GM23338 (cell line): ENCODE measurements around the gene RHBDD1. TPM values are rescaled to one million over a fixed set of nuclear protein-coding genes. Genes with fewer than 3 reads are reported as not detected.

ENCODE experiments used
- ATAC-seq: fragments of 200-7000 bp; cut with Tn5 transposase; 3 replicates; pipeline ENCODE4 v1.9.1; 2020
- DNase-seq: peaks from one replicate; pipeline ENCODE4 v3.0.0-alpha.2; 2015; ENCODE audit warnings: low spot score
- H2AFZ ChIP-seq: fragments of 200-600 bp; sonication (generic); 2 replicates; pipeline ENCODE4 v1.8.0; 2016; ENCODE audit warnings: antibody characterized with exemption, mild to moderate bottlenecking, moderate library complexity
- H3F3A ChIP-seq: fragments of 200-600 bp; sonication (generic); replicated peaks from 2 replicates; pipeline ENCODE4 v1.8.0; 2017; ENCODE audit warnings: antibody characterized with exemption, mixed run types, low read depth
- H3K27ac ChIP-seq: fragments of 200-600 bp; sonication (generic); 2 replicates; pipeline ENCODE4 v1.6.1; 2016; ENCODE audit warnings: low read depth
- H3K27me3 ChIP-seq: fragments of 200-600 bp; sonication (generic); 2 replicates; pipeline ENCODE4 v1.8.0; 2016; ENCODE audit warnings: mild to moderate bottlenecking, mixed run types, moderate library complexity; ENCODE audit not compliant: insufficient read depth
- H3K36me3 ChIP-seq: fragments of 200-600 bp; sonication (generic); 2 replicates; pipeline ENCODE4 v1.8.0; 2016; ENCODE audit warnings: mild to moderate bottlenecking; ENCODE audit not compliant: insufficient read depth
- H3K4me1 ChIP-seq: fragments of 200-600 bp; sonication (generic); 2 replicates; pipeline ENCODE4 v1.8.0; 2016; ENCODE audit warnings: mild to moderate bottlenecking, moderate library complexity; ENCODE audit not compliant: insufficient read depth
- H3K4me2 ChIP-seq: fragments of 200-600 bp; sonication (generic); 2 replicates; pipeline ENCODE4 v1.7.1; 2017; ENCODE audit warnings: mixed run types
- H3K4me3 ChIP-seq: fragments of 200-600 bp; sonication (generic); 2 replicates; pipeline ENCODE4 v1.6.1; 2016; ENCODE audit warnings: mixed run types
- H3K79me2 ChIP-seq: fragments of 200-600 bp; sonication (generic); replicated peaks from 2 replicates; pipeline ENCODE4 v1.8.0; 2017; ENCODE audit warnings: mild to moderate bottlenecking; ENCODE audit not compliant: insufficient read depth
- H3K9me2 ChIP-seq: fragments of 200-600 bp; sonication (generic); 2 replicates; pipeline ENCODE4 v1.8.0; 2017; ENCODE audit not compliant: insufficient read depth
- H4K20me1 ChIP-seq: fragments of 200-600 bp; sonication (generic); replicated peaks from 2 replicates; pipeline ENCODE4 v1.8.0; 2017; ENCODE audit warnings: mild to moderate bottlenecking; ENCODE audit not compliant: insufficient read depth
- H3K27ac Mint-ChIP-seq: 2 replicates; pipeline ENCODE4 v1.8.0; 2020; ENCODE audit warnings: inconsistent platforms, mild to moderate bottlenecking, moderate library complexity, mixed read lengths
- H3K27me3 Mint-ChIP-seq: 3 replicates; pipeline ENCODE4 v1.8.0; 2022; ENCODE audit warnings: low read depth, mild to moderate bottlenecking, moderate library complexity, mixed read lengths, inconsistent platforms; ENCODE audit not compliant: insufficient read depth, poor library complexity
- H3K36me3 Mint-ChIP-seq: 3 replicates; pipeline ENCODE4 v1.8.0; 2021; ENCODE audit warnings: low read depth, mild to moderate bottlenecking, inconsistent platforms, moderate library complexity, mixed read lengths
- H3K4me1 Mint-ChIP-seq: 3 replicates; pipeline ENCODE4 v1.8.0; 2020; ENCODE audit warnings: mild to moderate bottlenecking, inconsistent platforms, mixed read lengths
- H3K4me3 Mint-ChIP-seq: 3 replicates; pipeline ENCODE4 v1.8.0; 2021; ENCODE audit warnings: moderate library complexity, mild to moderate bottlenecking, inconsistent platforms, mixed read lengths
- H3K9me3 Mint-ChIP-seq: 3 replicates; pipeline ENCODE4 v1.8.0; 2020; ENCODE audit warnings: moderate library complexity, mild to moderate bottlenecking, inconsistent platforms, mixed read lengths
- CREB1 ChIP-seq: fragments of 250-450 bp; sonication (Bioruptor Pico); IDR thresholded peaks from 2 replicates; pipeline ENCODE4 v1.5.0; 2020; ENCODE audit warnings: low read depth, mild to moderate bottlenecking, moderate library complexity
- CTCF ChIP-seq, 2 experiments: fragments of 200-600 bp in 1 of 2; sonication (generic) in 1 of 2; conservative IDR thresholded peaks; 2 replicates each; pipeline versions ENCODE4 v1.5.1 to v1.6.1; 2016 to 2017; ENCODE audit warnings: antibody characterized with exemption in 2 of 2, low read depth in 2 of 2, mild to moderate bottlenecking in 2 of 2, moderate library complexity in 1 of 2
- EZH2 ChIP-seq: fragments of 200-600 bp; sonication (generic); IDR thresholded peaks from one replicate; pipeline ENCODE4 v1.8.0; 2017; ENCODE audit warnings: antibody characterized with exemption, mild to moderate bottlenecking, low read depth; ENCODE audit not compliant: unreplicated experiment
- EZH2phosphoT487 ChIP-seq: fragments of 200-600 bp; sonication (generic); IDR thresholded peaks from one replicate; pipeline ENCODE4 v1.8.1; 2018; ENCODE audit warnings: antibody characterized with exemption; ENCODE audit not compliant: unreplicated experiment
- JUNB ChIP-seq: IDR thresholded peaks from one replicate; pipeline ENCODE4 v1.6.1; 2016; ENCODE audit warnings: antibody characterized with exemption; ENCODE audit not compliant: unreplicated experiment
- NANOG ChIP-seq: IDR thresholded peaks from 2 replicates; pipeline ENCODE4 v1.6.1; 2016; ENCODE audit warnings: antibody characterized with exemption, borderline replicate concordance
- POLR2AphosphoS5 ChIP-seq: IDR thresholded peaks from 2 replicates; pipeline ENCODE4 v1.6.1; 2016; ENCODE audit warnings: antibody characterized with exemption, low read depth
- REST ChIP-seq: IDR thresholded peaks from one replicate; pipeline ENCODE4 v1.6.1; 2018; ENCODE audit warnings: antibody characterized with exemption; ENCODE audit not compliant: unreplicated experiment
- STAT1 ChIP-seq: IDR thresholded peaks from one replicate; pipeline ENCODE4 v1.6.1; 2016; ENCODE audit warnings: antibody characterized with exemption; ENCODE audit not compliant: unreplicated experiment
- ZNF114 ChIP-seq: fragments of 250-450 bp; sonication (Bioruptor Pico); IDR thresholded peaks from 2 replicates; pipeline ENCODE4 v1.5.0; 2020; ENCODE audit warnings: mild to moderate bottlenecking, moderate library complexity
- ZNF331 ChIP-seq: fragments of 250-450 bp; sonication (Bioruptor Pico); IDR thresholded peaks from 2 replicates; pipeline ENCODE4 v1.5.0; 2020; ENCODE audit warnings: low read depth, mild to moderate bottlenecking, moderate library complexity
- polyA plus RNA-seq: library from polyadenylated mRNA; unstranded; fragments of >200 nt; fragmentation: Nextera tagmentation; extraction: Ambion mirVana; gene quantifications from 2 replicates; pipeline ENCODE4 v1.2.1, GENCODE V29; 2016
- total RNA-seq: library from RNA; depleted of rRNA; stranded (reverse); fragments of >200 nt; shearing (Covaris generic); gene quantifications from 2 replicates; pipeline ENCODE4 v1.2.3, GENCODE V29; 2014
- TF ChIP-seq, protein P1 (sequence below): IDR thresholded peaks from 2 replicates; pipeline ENCODE4 v1.6.1; 2016; ENCODE audit warnings: antibody characterized with exemption

Gene RHBDD1
- total and polyA plus RNA-seq, 2 experiments from 2014 or later = 7.3 to 13.0 TPM

DNA sequence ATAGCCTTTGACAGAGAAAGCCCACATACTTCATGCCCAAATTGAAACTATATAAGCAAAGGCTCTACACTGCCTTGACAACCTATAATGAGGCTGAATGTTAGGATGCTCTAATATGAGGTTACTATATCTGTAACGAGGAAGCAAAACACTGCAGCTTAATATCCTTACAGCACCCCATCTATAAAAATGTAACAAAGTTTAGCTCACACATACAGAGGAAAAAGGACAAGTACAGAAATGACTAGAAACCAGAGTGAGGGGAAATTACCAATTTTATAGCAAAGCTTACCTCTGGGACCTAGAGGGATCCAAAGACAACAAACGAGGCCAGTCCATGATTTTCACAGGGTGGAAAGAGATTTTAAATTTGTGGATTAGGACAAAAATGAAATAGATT, 189.7 kb downstream of the RHBDD1 start (continued):
- TF ChIP-seq REST = no peak

- Histone ChIP-seq H3K9me2 (0 out of 2 replicates have a peak, but pooled peaks cover 10% of the 10 kb centered on the region), H3K27ac (no peak overlapping the region)
- no peaks in the 10 kb centered on the region for H3K4me1 Mint-ChIP-seq
- TF ChIP-seq NANOG = no peak
- TF ChIP-seq CREB1 (CRISPR knock-in tag) = no peak
- TF ChIP-seq REST = no peak
- TF ChIP-seq, protein P1, sequence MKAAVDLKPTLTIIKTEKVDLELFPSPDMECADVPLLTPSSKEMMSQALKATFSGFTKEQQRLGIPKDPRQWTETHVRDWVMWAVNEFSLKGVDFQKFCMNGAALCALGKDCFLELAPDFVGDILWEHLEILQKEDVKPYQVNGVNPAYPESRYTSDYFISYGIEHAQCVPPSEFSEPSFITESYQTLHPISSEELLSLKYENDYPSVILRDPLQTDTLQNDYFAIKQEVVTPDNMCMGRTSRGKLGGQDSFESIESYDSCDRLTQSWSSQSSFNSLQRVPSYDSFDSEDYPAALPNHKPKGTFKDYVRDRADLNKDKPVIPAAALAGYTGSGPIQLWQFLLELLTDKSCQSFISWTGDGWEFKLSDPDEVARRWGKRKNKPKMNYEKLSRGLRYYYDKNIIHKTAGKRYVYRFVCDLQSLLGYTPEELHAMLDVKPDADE = no peak
- no peak for TF ChIP-seq ZNF114 (CRISPR knock-in tag)
- TF ChIP-seq JUNB = no peak
- no peak for TF ChIP-seq EZH2phosphoT487
- no peak for TF ChIP-seq STAT1
- TF ChIP-seq POLR2AphosphoS5 = no peak
- no peak for TF ChIP-seq EZH2
- no peak for TF ChIP-seq ZNF331 (CRISPR knock-in tag)
- TF ChIP-seq CTCF (conservative IDR thresholded peaks at IDR 0.05; ENCODE audit: low read depth in 2 of 2) = no peak
Measured at GRCh38 chr2:227029426-227030105, 193.7 kb downstream of the RHBDD1 start.

More at GRCh38 chr2:227029426-227030105, 193.7 kb downstream of the RHBDD1 start:
- no peak overlapping the region for H3K4me2 ChIP-seq
- H3K36me3 Mint-ChIP-seq = no peaks in the 10 kb centered on the region
- no peaks in the 10 kb centered on the region for H3K27me3 ChIP-seq
- H3K27me3 Mint-ChIP-seq = no peaks in the 10 kb centered on the region
- H3K4me3 Mint-ChIP-seq = no peak overlapping the region
- H3K4me1 ChIP-seq = no peaks in the 10 kb centered on the region
- H3K4me3 ChIP-seq = no peak overlapping the region
- no peak overlapping the region for H2AFZ ChIP-seq
- H3K27ac Mint-ChIP-seq = no peak overlapping the region
- H3K79me2 ChIP-seq = no peaks in the 10 kb centered on the region
- no peaks in the 10 kb centered on the region for H3F3A ChIP-seq
- no peaks in the 10 kb centered on the region for H3K9me3 Mint-ChIP-seq
- no peaks in the 10 kb centered on the region for H4K20me1 ChIP-seq
- DNase-seq (no peak), ATAC-seq (no peak)
- H3K36me3 ChIP-seq = no peaks in the 10 kb centered on the region
